Loucy (cell line): Measurements from ENCODE around the gene MYO5B.

Experiments
- EZH2phosphoT487 ChIP-seq: fragments of 200-600 bp; IDR thresholded peaks from 2 replicates; pipeline ENCODE4 v1.6.1; 2018; ENCODE audit warnings: antibody characterized with exemption, mild to moderate bottlenecking, moderate library complexity, borderline replicate concordance
- TF ChIP-seq, protein P1 (sequence below): fragments of 200-600 bp; sonication (generic); conservative IDR thresholded peaks from 2 replicates; pipeline ENCODE4 v1.5.1; 2014; ENCODE audit warnings: mild to moderate bottlenecking, antibody characterized with exemption, low read length

- TF ChIP-seq, protein P1, sequence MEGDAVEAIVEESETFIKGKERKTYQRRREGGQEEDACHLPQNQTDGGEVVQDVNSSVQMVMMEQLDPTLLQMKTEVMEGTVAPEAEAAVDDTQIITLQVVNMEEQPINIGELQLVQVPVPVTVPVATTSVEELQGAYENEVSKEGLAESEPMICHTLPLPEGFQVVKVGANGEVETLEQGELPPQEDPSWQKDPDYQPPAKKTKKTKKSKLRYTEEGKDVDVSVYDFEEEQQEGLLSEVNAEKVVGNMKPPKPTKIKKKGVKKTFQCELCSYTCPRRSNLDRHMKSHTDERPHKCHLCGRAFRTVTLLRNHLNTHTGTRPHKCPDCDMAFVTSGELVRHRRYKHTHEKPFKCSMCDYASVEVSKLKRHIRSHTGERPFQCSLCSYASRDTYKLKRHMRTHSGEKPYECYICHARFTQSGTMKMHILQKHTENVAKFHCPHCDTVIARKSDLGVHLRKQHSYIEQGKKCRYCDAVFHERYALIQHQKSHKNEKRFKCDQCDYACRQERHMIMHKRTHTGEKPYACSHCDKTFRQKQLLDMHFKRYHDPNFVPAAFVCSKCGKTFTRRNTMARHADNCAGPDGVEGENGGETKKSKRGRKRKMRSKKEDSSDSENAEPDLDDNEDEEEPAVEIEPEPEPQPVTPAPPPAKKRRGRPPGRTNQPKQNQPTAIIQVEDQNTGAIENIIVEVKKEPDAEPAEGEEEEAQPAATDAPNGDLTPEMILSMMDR: no peak
- TF ChIP-seq EZH2phosphoT487: no peak
Observed at GRCh38 chr18:49874238-49874637, 320.7 kb downstream of the MYO5B start.
